Activated T-cell treated with anti-CD3 and anti-CD28 coated beads, Interleukin-2, amount 50 U/mL, for 1 hour (primary cell): ENCODE data around the gene GLG1.
"Not testable (repeated sequence)": the region's sequence is repeated elsewhere in the genome, so short reads cannot be mapped to it uniquely, and the experiment has no call there.

Source experiments
- DNase-seq: peaks from one replicate; pipeline ENCODE4 v3.0.0-alpha.2; 2020

The GLG1 gene

DNA sequence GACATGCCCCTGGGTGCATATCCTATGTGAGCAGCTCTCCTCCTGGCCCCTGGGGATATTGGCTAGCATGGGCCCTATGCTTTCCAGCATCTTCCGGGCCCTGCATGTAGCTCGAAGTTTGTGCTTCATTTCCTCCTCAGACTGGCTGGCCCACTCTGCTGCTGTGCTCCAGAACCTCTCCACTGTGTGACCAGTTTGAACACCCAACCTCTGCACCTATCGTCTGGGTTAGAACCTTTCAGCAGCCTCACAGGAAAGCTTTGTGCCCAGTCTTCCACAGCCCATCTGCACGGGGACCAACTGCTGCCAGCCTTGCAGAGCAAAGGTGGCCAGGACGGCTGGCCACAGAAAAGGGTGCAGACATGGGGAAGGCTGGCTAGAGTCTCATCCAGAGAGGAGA lies 175.4 kb downstream of the GLG1 start:
- no peak for DNase-seq

DNA sequence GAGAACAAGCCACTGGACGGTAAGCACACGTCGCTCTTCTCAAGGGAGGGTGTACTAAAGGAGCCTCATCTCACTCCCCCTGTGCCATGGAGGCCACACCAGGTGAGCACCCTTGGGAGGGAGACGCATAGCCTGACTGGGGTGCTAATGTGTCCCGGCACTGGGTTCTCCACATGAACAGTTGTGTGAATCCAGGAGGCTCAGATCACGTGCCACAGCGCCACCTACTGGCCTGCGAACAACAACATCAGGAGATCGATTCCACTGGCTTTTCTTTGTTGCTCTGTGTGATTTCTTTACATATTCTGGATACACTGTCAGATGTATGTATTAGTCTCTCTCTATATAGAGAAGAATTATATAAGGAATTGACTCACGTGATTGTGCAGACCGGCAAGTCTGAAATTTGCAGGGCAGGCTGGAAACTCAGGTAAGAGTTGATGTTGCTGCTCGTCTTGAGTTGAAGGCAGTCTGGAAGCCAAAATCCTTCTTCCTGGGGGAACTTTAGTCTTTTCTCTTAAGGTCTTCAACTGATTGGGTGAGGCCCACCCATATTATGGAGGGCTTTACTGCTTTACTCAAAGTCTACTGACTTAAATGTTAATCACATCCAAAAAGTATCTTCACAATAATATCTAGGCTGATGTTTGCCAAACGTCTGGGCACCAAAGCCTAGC lies 176.7 kb downstream of the GLG1 start:
- DNase-seq = peak; percentile 60

- not testable (repeated sequence) for DNase-seq
These were observed 178.4 kb downstream of the GLG1 start for GRCh38 chr16:74428493-74428892.

- DNase-seq = not testable (repeated sequence)
These were observed 181.2 kb downstream of the GLG1 start for GRCh38 chr16:74425751-74426150.

DNA sequence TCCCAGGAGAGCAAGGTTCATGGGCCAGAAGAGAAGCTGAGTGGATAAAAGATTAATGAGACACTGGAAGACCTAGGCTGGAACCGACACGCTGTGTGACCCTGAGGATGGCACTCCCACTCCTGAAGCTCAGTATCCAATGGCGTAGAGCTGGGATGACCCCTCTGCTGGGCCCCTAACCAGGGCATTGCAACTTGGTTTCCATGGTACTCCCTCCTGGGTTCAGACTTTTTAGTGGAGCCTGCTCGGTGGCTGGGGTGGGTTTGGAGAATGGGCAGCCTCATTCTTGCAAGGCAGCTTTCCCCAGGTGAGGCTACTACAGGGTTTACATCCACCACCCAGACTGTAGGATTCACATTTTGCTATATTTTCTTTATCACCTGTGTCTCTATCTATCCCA lies 183.2 kb downstream of the GLG1 start:
- DNase-seq = not testable (repeated sequence)

GRCh38 chr16:74422086-74422485 lies 184.8 kb downstream of the GLG1 start:
- not testable (repeated sequence) for DNase-seq

- DNase-seq = not testable (repeated sequence)
These were observed 185.5 kb downstream of the GLG1 start for GRCh38 chr16:74421482-74421785.

DNA sequence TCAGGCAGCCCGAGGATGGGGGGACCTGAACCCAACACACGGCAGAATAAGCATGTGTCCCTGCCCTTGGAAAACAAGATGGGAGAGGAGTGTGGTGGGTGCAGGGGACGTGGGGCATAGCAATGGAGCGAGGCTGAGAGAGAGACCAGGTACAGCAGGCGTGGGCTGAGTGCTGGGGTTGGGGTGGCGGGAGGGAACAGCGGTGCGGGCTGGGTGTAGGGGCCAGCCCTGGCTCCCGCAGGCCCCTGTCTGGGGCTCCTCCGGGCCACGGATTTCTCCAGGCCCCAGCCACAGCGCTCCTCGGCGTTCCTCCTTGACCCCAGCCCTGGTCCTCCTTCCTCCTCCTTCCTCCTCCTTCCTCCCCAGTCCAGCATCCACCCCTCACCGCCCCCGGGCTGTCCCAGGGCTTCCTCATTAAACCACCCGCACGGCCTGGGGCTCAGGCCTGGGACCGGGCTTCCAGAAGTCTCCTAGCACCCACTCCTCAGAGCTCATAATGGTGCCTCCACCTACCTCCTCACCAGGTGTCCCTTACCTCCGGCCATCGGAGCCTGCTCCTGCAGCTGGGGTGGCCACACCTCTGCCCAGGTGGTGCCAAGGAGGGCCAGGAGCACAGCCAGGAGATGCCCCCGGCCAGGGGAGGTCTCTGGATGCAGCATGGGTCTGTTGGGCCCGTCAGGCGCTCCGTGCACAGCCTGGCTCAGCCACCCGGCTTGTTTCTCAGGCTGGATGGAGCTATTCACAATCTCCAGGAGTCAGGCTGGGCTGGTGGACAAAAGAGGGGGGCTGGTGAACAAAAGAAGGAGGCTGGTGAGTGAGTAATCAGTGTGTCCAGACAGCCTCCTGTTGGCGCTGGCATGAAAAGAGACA lies 186.1 kb downstream of the GLG1 start, which contains the start of gene CLEC18B:
CLEC18B (minus strand) TSS at position 867 of the 870 bp plus-strand sequence; CDS start at position 659, 208 bp downstream.
- DNase-seq = not testable (repeated sequence)

GRCh38 chr16:74419811-74420210 lies 187.1 kb downstream of the GLG1 start:
- DNase-seq = not testable (repeated sequence)

DNA sequence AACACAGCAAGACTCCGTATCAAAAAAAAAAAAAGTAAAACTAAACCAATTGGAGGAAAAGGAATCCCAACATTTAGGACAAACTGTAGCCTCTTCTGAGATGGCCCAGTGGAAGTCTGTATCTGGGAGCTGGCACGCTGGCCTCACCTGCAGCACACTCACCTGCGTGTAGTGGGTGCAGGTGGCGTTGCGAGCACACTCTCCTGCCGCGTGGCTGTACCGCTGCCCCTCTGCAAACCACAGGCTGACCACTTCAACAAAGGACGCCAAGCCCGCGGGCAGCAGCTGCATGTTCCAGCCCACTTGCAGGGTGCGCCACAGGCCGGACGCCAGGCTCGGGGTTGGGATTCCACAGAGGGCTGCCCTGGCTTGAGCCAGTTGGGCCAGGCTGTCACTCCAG lies 189.0 kb downstream of the GLG1 start:
- DNase-seq = not testable (repeated sequence)

GRCh38 chr16:74413920-74414319 lies 193.0 kb downstream of the GLG1 start:
- DNase-seq = not testable (repeated sequence)

DNA sequence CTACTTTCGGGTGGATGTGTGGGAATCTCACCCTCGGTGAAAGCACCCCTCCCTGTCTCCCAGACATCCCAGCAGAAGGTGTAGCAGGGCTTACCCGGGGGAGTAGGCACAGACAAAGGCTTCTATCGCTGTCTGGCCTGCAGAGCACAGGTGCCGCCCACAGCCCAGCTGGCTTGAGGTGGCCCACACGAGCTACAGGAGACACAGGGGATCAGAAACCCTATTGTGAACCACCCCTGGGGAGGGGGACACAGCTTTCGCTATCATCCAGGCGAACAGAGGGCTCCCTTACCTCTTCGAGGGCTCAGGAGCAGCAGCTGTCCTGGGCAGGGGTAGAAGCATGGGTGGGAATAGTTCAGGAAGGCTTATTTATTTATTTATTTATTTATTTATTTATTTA lies 193.4 kb downstream of the GLG1 start:
- DNase-seq = peak; percentile 19

DNA sequence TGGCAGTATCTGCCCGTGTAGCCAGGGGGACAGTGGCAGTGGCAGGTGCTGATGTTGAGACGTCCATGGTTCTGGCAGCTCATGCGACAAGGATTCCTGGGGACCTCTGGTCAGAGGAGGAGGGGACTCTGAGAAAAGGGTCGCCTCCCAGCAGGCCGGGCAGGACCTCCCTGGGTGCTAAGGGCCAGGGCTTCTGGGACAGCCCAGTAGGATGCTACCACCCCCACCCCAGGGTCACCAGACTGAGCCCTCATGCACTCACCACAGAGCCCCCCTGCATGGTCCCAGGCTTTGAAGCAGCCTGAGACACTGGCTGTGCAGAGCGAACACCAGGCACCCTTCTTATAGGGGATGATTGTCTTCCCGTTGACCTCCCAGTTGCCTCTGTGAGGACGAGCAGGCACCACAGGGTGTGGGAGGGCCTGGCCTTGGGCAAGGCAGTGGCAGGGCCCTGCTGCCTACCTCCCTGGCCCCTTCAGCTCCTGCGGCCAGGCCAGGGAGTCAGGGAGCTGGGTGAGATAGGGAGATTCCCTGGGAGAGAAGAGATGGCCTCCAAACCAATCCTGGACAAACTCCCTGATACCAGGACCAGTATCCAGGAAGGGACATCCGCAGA lies 194.0 kb downstream of the GLG1 start:
- DNase-seq = peak; percentile 17

DNA sequence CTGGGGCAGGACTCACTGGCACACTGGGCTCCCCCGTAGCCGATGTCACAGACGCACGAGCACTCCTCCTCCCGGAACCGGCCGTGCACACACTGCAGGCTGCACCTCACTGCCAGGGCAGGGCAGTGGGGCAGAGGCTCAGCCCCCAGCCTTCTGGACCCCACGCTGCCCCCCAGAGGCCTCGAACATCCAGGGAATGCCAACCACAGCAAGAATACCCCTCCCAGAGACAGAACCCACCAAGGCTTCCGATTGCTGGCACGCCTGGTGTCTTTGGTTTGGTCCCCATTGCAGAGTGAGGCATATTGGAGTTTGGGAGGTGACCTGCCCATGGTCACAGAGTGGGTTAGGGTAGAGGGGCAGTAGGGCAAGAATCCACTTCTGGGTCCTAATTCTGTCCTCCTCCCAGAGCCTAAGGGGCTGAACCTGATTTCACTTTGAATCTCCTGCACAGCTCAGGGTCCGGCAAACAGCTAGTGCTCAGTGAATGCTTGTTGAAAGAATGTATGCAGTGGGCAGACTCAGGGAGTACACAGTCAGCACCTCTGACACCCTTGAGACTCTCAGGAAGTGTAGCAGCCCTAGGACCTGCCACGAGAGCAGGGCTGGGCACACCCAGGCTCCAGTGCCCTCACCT lies 194.7 kb downstream of the GLG1 start:
- not testable (repeated sequence) for DNase-seq

DNA sequence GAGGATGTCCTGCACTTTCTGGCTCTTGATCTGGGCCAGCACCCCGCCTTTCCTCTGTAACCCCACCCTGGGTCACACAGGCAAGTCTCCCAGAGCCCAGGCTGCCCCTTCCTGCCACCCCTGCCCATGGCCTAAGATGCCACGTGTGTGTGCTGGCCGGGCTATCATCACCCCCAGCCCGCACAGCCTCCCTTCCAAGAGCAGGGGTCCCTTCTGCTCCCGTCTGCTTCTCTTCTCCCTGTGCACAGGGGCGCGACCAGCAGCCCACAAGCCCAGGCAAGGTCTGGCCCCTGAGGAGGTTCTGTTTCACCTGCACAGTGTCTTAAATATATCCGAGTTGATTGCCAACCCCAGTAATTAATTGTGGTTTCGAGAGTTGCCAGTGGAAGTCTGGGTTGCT lies 195.9 kb downstream of the GLG1 start:
- peak; percentile 16 for DNase-seq

DNA sequence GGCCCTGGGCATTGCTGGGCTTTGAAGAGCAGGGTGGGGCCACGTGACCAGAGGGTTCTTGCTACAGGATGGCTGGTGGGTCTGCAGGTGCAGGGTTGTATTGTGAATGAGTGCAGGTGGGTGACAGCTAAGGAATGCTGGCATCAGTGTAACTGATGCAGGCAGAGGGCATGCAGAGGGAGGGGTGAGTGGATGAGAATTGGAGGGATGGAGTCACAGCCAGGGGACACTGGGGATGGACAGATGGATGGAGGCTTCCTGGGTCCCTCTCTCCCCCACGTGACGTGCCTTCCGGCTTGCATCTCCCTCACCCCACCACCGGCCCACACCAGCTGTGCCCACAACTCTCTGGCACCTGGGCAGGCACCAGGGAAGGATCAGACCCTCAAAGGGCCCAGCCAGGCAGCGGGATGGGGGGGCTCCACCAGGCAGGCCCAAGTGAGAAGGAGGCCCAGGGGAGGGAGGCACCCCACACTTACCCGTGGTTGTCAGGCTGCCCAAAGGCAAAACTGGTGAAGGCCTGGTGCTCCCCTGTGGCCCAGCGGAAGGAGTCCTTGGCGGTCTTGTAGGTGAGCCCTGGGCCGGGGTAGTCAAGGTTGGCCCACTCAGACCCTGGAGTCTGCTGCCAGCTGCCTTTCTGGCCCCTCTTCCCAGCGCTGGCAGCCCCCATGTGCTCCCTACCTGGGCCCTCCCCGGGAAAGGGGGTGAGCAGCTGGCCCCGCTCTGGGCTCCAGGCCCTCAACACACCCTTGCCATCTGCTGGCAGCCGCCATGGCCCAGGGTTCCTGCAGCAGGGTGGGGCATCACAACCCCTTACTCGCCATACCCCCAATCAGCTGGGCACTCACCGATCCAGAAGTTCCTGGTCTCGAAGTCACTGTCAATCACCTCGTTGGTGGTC lies 196.6 kb downstream of the GLG1 start:
- DNase-seq = peak; percentile 18

- DNase-seq = peak; percentile 16
These were observed 197.5 kb downstream of the GLG1 start for GRCh38 chr16:74409185-74409981.

GRCh38 chr16:74407362-74407705 lies 199.6 kb downstream of the GLG1 start:
- peak; percentile 20 for DNase-seq

GRCh38 chr16:74406600-74407361 lies 200.1 kb downstream of the GLG1 start:
- peak; percentile 18 for DNase-seq

DNA sequence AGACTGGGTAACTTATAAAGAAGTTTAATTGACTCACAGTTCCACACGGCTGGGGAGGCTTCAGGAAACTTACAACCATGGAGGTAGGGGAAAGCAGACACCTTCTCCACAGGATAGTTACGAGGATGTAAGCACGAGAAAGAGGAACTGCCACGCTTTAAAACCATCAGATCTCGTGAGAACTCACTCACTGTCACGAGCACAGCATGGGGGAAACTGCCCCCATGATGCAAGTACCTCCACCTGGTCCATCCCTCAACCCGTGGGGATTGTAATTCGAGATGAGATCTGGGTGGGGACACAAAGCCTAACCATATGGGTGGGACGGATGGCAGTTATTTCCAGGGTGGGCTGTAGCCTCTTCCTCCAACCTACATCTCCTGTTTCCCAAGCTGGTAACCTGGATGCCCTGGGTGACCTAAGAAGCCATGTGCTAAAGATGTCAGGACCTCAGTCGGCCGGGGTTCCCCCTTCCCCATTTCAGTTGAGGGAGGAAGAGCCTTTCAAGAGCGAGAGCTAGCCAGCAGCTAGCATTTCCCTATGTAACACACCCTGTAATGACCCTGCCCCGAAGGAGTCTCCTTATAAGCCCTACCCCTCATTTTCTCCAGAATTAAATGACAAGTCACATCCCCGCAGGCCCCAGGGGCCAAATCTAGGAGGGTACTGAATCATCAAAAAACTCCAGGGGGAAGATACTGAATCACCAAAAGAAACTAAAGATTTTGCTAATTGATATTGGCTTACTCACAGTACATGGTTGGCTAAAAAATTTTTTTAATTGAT lies 202.6 kb downstream of the GLG1 start:
- not testable (repeated sequence) for DNase-seq
